Breast epithelium (tissue), 3 donors: Measurements from ENCODE around the gene MPC2.

ENCODE experiments used
- POLR2A ChIP-seq: fragments of 450-650 bp; IDR thresholded peaks from one replicate; pipeline ENCODE4 v1.6.1; 2016; ENCODE audit warnings: antibody characterized with exemption, mild to moderate bottlenecking, moderate library complexity
- POLR2AphosphoS5 ChIP-seq, 3 donors: sonication (generic); formaldehyde crosslinking; IDR thresholded peaks; one replicate each; pipeline ENCODE4 v1.6.1; 2017; ENCODE audit warnings: antibody characterized with exemption in 3 of 3
- TF ChIP-seq, protein P1 (sequence below), 3 donors: fragments of 450-650 bp; IDR thresholded peaks; one replicate each; pipeline ENCODE4 v1.5.1; 2016 to 2017; ENCODE audit warnings: antibody characterized with exemption in 3 of 3, mild to moderate bottlenecking in 3 of 3, moderate library complexity in 3 of 3

DNA sequence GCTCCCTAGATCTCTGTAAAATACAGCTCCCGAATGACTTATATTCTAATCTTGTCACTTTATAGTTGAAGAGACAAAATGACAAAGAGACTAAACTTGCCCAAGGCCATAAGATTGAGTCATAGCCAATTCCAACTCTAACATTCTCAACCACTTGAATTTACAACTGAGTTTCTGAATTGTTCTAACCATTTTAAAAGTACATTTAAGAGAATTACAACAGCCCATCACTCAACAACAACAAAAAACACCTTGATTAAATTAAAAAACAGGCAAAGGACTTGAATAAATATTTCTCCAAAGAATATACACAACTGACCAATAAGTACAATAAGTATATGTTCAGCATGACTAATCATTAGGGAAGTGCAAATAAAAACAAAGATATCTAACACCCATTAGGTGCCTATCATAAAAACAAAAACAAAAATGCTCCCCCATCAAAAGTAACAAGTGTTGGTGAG is 14.2 kb downstream of the MPC2 start:
- TF ChIP-seq, protein P1, sequence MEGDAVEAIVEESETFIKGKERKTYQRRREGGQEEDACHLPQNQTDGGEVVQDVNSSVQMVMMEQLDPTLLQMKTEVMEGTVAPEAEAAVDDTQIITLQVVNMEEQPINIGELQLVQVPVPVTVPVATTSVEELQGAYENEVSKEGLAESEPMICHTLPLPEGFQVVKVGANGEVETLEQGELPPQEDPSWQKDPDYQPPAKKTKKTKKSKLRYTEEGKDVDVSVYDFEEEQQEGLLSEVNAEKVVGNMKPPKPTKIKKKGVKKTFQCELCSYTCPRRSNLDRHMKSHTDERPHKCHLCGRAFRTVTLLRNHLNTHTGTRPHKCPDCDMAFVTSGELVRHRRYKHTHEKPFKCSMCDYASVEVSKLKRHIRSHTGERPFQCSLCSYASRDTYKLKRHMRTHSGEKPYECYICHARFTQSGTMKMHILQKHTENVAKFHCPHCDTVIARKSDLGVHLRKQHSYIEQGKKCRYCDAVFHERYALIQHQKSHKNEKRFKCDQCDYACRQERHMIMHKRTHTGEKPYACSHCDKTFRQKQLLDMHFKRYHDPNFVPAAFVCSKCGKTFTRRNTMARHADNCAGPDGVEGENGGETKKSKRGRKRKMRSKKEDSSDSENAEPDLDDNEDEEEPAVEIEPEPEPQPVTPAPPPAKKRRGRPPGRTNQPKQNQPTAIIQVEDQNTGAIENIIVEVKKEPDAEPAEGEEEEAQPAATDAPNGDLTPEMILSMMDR (IDR thresholded peaks at IDR 0.05): no peak
- TF ChIP-seq POLR2AphosphoS5 (IDR thresholded peaks at IDR 0.05) (no peak), POLR2A (no peak)
